EL (cell line): Measurements from ENCODE around the gene GNAS.

Source experiments
- DNase-seq: peaks from one replicate; pipeline ENCODE4 v3.0.0-alpha.2; 2016

GNAS gene

DNA sequence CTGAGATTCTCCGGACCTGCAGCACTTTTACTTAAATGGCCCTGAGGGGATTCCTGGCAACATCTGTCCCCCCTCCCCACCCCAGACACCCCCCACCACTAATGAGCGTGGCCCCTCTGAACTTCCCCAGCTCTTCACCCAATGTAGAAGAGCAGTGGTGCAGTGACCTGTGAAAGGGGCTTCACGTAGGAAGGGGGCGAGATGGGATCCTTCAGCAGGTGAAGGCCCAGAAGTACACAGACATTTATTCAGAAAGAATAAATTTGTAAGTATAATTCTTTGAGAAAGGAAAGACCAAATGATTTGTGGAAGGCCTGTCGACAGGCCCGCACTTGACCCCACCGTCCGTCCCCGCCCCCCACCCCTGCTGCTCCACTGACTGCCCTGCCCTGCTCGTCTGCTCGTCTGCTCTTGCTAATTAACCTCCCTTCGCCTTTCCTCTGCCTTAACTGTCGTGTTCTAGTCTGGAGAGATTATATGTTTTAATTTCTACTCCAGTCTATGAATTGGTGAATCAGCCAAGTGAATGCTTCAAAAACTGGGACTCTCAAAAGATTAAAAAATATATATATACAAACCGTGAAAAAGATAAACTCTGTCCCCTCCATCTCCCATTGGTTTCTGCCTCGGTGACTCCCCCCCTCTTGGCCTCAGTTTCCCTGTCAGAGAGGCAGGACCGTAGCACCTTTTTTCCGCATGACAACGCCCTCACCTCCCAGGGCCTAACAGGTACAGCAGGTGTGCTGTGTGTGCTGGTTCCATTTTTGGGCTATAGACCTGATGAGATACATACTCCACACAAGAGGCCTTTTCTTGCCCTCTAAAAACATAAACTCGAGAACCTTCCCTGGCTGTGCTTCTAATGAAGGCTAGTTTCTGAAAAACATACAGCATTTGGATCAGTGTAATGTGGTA is 49.2 kb downstream of the GNAS start:
- DNase-seq = no peak

DNA sequence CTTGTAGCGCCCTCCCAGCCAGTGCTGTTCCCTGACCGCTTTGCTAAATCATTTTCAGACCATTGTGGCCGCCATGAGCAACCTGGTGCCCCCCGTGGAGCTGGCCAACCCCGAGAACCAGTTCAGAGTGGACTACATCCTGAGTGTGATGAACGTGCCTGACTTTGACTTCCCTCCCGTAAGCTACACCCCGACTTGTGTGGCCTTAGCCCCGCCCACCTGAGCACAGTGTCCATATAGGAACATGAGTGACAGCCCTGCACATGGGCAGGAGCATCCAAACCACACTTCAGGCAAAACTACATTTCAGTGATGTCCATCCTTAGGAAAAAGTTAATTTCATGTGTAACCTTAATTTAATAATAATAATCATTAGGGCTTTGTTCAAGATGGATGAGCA is 51.1 kb downstream of the GNAS start:
- no peak for DNase-seq

DNA sequence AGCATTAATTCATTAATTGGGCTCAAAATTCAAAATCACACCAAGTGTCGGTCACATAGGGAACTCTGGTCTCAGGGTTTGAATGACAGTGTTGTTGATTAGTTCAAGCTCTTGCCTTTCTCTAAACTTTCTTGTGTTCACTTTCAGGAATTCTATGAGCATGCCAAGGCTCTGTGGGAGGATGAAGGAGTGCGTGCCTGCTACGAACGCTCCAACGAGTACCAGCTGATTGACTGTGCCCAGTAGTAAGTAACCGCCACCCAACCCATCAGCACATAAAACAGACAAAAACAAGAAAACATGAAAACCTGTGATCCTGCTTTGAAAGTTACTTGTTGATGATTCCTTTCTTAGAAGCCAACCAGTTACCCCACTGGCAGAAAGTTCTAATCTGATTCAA is 52.7 kb downstream of the GNAS start:
- no peak for DNase-seq

DNA sequence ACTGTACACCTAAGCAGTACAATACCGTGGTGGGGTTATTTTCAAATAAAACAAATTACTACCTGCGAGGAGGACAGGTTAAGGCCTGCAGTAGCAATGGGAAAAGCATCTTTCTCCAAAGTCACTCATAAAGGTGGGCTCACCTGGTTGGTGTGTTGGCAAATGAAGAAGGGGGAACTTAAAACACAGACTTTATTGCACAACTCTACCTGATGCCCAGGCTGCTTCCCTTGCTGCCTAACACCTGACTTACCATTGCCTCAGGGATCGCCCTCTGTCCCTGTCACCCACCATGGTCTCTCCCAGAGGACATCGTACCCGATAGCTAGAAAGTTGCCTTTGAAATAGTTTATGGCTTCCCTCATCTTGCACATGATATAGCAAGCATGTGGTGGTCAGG is 53.6 kb downstream of the GNAS start:
- no peak for DNase-seq

DNA sequence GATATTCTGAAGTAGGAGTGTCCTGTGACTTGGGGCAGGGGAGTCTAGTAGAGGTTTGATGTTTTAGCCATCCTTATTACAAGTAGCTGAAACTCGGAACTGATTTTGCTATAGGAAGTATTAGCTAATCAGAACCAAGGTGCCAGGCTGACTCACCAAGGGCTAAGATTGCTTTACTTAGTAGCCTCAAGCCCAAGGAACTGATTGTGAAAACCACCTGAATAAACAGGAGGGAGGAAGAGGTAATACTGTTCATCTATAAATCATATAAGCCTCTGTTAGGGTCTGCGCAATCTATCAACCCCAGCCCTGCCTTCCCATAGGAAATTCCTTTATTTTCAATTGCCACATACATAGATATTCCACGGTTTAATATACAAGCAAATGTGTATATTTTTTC is 54.4 kb downstream of the GNAS start:
- peak; percentile 61 for DNase-seq

DNA sequence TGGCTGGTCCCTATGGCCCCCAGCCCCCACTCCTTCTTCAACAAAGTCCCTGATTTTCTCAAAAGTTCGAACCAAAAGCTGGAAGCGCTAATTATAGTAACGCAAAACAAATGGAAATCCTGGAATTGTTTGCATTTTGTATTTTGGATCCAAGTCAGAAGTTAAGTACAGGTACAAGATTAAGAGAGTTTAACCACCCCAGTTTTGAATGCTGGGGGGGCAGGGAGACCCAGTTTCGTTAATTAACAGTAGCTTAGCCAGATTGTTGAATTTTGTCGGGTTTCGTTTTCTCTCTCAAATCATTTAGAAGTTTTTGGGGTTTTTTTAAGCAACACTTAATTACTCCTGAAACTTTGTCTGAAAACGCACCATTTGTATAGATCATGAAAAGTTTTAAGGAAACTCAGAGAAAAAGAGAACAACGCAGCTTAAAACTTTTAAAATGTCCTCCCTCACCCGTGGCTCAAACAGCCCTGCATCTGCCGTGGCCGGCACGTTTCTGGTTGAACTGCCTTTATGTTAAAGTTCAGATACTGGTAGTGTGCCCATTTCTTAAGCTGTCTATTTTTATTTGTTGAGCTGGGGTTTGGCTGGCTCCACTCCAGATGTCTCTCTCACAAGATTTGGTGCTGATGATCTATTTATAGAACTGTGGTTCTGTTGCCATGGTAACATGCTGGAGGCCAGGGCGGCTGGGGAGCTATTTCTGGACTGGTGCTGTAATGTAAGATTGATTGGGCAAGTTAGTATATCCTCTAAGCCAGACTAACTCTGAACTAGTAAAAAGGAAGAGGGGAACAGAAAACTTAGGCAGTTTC is 55.0 kb downstream of the GNAS start:
- DNase-seq = peak; percentile 96

DNA sequence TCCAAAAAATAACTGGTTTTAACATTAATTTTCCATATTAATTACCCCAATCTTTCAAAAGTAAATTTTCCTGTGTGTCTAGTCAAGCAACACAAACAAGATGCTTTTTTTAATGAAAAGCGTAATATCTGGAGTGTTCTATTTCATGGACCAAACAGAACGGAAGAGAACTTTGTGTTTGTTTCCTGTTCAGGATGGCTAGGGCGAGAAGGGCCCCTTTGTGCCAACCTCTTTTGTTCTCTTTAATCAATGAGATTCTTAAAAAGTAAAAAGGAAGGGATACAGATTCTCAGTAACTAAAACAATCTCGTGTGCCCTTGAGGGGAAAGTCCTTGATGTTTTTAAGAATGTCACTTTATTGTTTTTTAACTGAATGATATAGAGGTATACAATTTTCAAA is 55.7 kb downstream of the GNAS start:
- no peak for DNase-seq

DNA sequence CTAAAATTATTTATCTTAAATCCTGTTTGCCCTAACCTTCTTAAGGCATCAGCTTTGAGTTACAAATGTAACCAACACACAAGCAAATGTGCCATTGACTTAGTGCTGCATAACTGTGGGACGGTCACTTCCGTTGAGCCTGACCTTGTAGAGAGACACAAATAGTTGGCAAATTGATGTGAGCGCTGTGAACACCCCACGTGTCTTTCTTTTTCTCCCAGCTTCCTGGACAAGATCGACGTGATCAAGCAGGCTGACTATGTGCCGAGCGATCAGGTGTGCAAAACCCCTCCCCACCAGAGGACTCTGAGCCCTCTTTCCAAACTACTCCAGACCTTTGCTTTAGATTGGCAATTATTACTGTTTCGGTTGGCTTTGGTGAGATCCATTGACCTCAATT is 56.4 kb downstream of the GNAS start:
- DNase-seq = no peak

DNA sequence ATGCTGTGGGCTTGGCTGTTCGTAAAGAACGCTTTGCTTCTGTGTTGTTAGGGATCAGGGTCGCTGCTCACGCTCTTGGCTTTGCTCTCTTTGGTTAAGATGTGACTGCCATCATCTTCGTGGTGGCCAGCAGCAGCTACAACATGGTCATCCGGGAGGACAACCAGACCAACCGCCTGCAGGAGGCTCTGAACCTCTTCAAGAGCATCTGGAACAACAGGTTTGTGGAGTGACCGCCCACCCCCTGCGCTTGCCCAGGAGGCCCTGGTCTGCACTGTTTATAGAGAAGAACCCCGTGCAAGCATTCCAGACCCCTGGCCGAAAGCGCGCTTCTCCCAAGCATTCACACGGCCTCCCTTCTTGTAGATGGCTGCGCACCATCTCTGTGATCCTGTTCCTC is 57.1 kb downstream of the GNAS start:
- DNase-seq = no peak

DNA sequence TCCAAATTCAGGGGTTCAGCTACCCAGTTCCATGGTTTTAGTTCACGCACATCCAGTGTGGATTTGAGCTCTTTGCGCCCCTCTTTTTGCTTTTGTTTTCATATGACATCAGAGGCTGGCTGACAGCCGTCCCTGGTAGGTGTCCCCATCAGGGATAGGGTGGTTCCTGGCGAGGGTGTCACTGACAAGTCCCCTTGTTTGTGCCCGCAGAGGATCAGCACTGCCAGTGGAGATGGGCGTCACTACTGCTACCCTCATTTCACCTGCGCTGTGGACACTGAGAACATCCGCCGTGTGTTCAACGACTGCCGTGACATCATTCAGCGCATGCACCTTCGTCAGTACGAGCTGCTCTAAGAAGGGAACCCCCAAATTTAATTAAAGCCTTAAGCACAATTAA is 58.0 kb downstream of the GNAS start:
- DNase-seq = no peak

DNA sequence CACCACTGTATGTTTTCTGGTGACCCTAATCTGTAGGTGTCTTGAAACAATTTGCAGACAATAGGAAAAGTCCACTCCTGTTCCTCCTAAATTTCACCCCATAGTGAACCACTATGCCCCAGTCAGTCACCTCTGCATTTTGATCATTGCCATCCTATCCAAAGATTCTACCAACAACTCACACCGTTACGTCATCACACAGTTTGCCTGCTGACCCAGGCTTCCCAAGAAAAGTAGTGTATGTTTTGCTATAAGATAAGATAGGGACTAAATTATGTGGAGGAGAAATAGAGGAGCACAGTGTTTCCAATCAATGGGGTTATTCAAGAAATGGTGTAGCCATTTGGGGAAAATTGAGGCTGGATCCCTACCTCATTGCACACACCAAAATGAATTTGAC is 58.8 kb downstream of the GNAS start:
- no peak for DNase-seq

DNA sequence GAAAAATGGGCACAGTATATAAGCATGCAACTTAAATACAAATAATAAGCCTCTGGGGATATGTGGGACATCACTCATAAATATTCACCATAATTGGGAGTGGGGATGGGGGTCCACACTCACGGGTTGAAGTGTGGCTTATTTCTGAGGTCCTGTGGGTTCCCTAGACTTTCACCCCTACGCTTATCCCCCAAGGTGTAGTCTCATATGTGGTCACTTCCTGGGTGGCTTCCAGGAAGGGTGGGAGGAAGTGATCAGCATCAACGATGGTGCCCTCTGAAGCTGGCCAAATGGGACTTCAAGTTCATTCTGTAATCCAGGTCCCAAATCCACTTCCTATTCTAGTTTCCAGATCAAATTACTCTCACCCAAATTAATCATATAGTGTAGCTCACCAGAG is 59.5 kb downstream of the GNAS start:
- DNase-seq = no peak

DNA sequence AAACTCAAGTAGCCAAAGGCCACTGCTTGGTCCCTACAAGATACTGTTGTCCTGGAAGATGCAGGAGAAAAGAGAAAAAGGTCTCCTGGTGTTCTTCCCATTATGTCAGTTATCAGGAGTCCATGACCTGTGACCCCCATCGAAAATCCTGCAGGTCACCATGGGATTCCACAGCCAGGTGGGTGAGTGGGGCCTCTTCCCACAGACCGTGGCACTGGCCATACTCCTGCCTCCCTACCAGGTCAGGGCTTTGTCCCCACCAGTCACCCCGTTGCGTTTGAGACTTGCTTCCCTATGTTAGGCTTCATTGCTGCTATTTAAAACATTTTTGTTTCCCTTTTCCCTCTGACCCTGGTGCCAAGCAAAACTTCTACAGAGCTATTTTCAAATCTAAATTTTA is 60.6 kb downstream of the GNAS start:
- no peak for DNase-seq

DNA sequence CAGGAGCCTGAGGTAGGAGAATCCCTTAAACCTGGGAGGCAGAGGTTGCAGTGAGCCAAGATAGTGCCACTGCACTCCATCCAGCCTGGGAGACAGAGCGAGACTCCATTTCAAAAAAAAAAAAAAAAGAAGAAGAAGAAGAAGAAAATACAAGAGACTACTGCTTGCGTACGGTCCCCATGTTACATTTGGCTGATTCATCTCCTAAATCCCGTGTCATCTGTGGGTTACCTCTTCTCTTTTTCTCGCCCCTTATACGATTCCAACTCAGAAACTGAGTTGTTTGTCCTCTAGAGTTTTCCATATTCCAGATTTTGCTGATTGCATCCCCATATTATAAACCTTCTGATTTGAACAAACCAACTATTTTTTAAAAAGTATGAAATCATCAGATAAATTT is 66.1 kb downstream of the GNAS start:
- no peak for DNase-seq

DNA sequence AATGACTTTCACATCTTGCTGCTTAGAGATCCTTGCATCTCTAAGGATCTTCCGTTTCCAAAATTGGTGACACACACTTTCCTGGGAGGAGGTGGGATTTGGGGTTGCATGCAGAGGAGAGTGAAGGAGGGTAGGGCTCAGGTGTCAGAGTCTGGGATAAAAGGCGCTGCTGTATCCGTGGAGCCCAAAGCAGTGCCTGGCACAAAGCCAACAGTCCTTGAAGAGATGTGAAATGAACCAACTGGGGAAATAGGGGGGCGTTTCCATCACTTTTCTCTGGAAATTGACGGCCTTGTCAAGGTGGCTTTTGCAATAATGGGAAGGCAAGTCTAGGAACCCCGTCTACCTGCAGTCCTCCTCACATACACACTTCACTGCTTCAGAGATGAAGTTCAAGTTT is 69.0 kb downstream of the GNAS start:
- DNase-seq = no peak

DNA sequence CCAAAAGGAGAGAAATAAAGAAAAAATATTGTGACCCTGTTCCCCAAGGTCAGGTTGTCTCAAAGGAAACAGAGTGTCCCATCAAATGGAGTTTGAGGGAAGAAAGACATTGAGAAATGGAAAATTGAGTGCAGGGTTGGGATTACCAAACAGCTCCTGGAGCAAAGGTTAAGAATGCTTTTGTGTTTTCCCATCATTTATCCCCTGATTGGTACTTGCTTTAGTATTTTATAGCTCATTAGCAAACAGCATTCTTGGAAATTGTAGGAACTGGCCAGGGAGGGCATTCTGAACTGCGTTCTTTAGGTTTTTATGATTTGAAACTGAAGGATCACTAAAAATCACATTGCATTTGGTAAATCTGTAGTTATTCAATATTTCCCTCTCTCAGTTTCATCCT is 69.5 kb downstream of the GNAS start:
- DNase-seq = no peak

DNA sequence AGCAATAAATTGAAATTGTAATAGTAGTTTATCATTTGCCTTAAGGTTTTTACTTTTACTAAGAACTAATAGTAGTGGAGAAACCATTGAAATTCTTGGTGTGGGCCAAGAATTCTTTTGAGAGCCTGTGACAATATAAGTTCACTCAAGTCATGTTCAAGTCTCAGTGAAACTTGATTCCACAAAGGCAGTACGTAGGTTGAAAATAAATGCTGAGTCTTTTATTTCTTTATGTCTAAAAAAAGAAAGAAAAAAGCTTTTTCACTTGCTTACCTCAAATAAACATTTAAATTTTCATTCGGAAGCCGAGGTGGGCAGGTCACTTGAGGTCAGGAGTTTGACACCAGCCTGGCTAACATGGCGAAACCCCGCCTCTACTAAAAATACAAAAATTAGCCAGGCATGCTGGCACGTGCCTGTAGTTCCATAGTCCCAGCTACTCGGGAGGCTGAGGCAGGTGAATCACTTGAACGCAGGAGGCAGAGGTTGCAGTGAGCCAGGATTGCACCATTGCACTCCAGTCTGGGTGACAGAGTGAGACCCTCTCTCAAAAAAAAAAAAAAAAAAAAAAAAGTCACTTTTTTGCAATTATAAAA is 70.7 kb downstream of the GNAS start:
- no peak for DNase-seq

DNA sequence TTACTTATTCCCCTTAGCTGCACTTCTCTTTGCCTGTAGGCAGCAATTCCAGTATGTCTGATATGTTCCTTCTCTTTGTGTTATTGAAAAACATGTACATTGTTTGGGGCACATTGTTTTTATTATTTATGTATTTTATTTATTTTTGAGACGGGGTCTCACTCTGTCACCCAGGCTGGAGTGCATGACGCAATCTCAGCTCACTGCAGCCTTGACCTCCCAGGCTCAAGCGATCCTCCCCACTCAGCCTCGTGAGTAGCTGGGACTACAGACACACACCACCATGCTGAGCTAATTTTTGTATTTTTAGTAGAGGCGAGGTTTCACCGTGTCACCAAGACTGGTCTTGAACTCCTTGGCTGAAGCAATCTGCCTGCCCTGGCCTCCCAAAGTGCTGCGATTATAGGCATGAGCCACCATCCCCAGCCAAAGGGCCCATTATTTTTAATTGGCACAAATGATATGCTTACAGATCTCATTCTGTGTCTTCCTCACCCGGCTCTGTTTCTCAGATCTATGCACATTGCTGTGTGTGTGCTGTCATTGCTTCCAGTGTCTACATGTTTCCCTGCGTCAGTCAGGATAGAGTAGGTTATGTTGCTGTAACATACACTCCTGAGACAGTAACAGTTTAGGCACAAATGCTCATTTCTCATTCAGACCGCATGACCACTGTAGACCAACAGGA is 74.4 kb downstream of the GNAS start:
- DNase-seq = no peak

DNA sequence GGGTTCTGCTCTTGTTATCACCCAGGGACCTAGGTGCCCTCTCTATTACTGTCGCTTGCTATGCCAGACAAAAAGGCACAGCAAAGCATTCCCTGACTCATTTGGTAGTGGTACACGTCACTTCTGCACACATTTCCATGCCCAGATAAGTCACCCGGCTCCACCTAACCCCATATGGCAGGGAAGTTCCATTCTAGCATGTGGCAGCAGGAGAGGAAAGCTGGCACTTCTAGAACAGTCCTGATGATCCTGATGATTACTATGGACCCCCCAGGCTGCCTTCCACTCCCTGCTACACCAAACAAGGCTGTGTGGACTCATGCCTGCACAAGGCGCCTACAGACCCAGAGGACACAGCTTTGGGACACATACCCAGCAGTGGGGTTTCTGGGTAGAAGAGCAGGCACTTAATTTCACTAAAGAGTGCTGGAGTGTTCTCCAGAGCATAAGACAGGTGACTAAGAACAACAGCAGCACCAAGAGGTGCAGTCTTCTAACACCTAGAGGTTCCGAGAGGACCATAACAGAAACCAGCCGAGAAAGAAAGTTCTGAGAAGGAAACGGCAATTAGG is 75.1 kb downstream of the GNAS start:
- DNase-seq = no peak

DNA sequence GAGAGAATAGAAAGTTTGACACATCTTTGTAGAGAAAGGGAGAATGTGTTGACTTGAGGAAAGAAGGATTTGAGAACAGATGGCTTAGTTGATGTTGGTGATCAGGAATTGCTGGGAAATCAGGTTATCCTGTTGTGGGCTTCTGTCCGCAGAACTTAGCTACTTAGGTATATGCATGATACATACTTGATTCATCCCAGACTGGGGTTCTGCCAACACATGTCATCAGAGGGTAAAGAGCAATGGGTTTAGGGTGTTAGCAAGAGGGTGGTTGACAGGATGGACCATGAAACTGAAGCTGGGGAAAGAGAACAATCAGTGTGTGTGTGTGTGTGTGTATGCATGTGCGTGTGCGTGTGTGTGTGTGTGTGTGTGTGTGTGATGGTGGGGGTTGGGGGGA is 78.0 kb downstream of the GNAS start:
- no peak for DNase-seq

DNA sequence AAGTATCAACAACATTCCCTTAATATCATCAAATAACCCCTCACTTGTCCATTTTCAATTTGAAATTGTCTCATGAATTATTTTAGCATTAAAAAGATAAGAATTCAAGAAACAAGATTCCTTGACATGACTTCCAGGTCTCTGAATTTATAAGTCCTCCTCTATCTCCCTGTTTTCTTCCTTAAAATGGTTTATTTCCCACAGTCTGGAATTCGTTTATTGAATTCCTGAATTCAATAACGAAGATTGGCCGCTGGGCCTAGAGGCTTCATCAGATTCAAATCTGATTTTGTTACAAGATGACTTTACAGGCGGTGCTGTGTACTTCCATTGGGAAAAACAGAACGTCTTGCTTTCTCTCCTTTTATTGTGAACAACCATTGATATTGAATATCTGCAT is 79.7 kb downstream of the GNAS start:
- DNase-seq = no peak

DNA sequence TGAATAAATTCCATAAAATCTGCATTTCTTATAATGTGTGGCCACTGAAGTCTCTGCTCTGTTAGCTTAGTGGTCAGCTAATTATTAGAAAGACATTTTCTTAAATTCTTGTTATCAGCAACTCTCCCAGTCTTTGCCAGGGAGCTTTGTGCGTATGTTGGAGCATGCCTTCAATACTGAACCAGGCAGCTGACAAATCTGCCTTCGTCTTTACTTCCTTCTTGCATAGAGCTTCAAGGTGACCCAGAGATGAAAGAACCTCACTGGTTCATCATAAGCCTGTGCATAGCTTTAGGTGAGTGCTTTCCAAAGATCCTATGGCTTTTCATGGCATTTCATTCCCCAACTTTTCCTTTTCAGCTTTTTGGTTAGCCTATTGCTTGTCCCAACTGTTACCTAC is 85.6 kb downstream of the GNAS start:
- no peak for DNase-seq

DNA sequence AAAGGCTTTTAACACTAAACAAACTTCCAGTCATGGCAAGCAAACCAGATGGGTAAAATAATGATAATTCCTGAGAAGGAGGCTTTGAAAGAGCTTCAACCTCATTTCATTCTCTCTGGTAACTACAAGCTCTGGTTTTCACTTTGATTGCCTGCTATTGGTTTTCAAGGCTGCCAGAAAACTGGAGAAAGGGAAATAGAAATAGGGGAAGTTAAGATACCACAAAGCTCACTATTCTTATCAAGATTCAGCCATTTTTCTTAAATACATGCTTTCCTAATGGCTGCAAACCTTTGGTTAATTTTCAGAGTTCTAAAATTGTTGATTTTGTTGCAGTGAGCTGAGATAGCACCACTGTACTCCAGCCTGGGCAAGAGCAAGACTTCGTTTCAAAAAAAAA is 86.0 kb downstream of the GNAS start:
- no peak for DNase-seq
